ENCODE results near the gene ABCA3.

DNA sequence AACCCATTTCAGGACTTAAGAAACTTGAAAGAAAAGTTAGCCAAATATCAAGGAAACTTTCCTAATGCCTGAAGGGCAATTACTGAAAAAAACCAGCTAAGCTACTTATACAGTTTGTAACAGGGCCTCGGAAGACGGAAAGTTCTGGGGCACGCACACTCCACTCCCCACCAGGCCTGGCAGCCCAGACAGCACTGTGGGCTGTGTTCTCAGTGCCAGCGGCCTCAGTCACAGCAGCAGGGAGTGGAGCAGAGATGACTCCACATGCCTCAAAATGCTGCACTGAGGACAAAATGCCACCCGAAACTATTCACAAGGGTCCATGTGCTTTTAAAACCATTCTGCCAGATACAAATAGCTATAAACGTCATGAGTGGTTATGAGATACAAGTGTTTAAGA is 82.8 kb downstream of the ABCA3 start:
- TF ChIP-seq, protein P1, sequence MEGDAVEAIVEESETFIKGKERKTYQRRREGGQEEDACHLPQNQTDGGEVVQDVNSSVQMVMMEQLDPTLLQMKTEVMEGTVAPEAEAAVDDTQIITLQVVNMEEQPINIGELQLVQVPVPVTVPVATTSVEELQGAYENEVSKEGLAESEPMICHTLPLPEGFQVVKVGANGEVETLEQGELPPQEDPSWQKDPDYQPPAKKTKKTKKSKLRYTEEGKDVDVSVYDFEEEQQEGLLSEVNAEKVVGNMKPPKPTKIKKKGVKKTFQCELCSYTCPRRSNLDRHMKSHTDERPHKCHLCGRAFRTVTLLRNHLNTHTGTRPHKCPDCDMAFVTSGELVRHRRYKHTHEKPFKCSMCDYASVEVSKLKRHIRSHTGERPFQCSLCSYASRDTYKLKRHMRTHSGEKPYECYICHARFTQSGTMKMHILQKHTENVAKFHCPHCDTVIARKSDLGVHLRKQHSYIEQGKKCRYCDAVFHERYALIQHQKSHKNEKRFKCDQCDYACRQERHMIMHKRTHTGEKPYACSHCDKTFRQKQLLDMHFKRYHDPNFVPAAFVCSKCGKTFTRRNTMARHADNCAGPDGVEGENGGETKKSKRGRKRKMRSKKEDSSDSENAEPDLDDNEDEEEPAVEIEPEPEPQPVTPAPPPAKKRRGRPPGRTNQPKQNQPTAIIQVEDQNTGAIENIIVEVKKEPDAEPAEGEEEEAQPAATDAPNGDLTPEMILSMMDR (IDR thresholded peaks at IDR 0.05), result no peak
- no peak for TF ChIP-seq POLR2A (IDR thresholded peaks at IDR 0.05)

Measured in tibial nerve (tissue), 3 donors.